ENCODE measurements around the gene NSUN7. TPM values are rescaled to one million over a fixed set of nuclear protein-coding genes. Genes with fewer than 3 reads are reported as not detected.

NSUN7 gene
- polyA plus RNA-seq, 4 donors: 1.1 to 21.7 (median 3.3) TPM

DNA sequence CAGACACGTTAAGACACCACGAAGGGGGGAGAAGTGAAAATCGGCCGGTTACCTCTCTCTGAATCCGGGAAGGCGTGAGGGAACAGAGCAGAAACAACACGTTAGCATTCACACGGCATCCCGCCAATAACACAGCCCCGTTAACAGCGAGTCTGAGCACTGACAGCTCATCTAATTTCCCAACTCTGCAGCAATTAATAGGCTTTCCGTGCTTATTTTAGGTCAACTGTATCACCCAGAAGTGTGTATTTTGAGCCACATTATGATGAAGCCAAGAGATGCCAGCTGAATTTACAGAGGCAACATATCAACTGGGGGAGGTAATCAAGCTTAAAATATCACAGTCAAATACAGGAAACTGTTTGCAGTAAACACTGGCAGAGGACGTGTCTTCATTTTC, 92.6 kb downstream of the NSUN7 start:
- Histone ChIP-seq H3K4me3 (ENCODE audit: low read depth in 1 of 3, low read length in 3 of 3) (no peak overlapping the region), H3K9me3 (ENCODE audit: control insufficient read depth in 2 of 2, insufficient read depth in 1 of 2, low read depth in 1 of 2, low read length in 1 of 2) (no peaks in the 10 kb centered on the region), H3K27me3 (ENCODE audit: control insufficient read depth in 3 of 3, insufficient read depth in 3 of 3, low read length in 3 of 3) (no peaks in the 10 kb centered on the region), H3K36me3 (ENCODE audit: control insufficient read depth in 3 of 3, insufficient read depth in 2 of 3, low read depth in 1 of 3, low read length in 3 of 3) (peaks cover 0 to 4% (median 0%) of the 10 kb centered on the region in 3 donors), H3K4me1 (ENCODE audit: control insufficient read depth in 3 of 3, insufficient read depth in 2 of 3, low read depth in 1 of 3, low read length in 2 of 3) (no peaks in the 10 kb centered on the region), H3K27ac (ENCODE audit: low read depth in 1 of 3, low read length in 2 of 3) (no peak overlapping the region)
- FAIRE-seq (no peak), DNase-seq (no peak)
- 78 to 92% (median 80%) methylated on average over 13 of the region's 13 CpGs for WGBS, 3 donors

DNA sequence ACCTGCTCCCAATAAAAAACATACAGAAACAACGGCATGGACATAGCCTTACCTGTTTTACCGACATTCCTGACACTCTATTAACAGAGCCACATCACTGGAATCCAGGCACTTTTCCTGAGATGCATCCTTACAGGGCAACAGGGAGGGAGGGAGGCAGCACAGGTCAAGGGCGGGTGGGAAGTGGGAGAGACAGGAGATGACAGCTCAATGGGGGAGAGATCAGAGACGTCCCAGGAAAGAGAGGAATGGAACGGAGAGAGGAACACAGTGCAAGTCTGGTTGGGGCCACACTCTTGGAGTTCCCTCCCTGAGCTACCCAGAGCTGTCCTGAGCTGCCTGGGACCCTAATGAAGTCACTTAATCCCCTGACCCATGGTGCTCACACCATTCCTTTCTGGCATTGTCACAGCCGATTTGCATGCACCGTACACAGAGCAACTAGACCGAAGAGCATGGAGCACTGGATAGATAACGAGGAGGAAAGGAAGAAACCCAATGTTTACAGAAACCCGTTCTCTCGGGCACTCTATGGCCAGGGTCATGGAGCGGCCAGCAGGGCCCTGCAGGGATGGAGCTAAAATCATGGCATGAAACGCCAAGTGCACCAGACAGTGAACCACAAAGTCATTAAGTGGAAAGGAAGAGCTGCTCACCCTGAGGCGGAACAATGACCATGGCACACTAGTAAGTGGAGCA, 93.1 kb downstream of the NSUN7 start:
- Histone ChIP-seq H3K4me3 (ENCODE audit: low read depth in 1 of 3, low read length in 3 of 3) (no peak overlapping the region), H3K27me3 (ENCODE audit: control insufficient read depth in 3 of 3, insufficient read depth in 3 of 3, low read length in 3 of 3) (no peaks in the 10 kb centered on the region), H3K36me3 (ENCODE audit: control insufficient read depth in 3 of 3, insufficient read depth in 2 of 3, low read depth in 1 of 3, low read length in 3 of 3) (peaks cover 0 to 4% (median 0%) of the 10 kb centered on the region in 3 donors), H3K27ac (ENCODE audit: low read depth in 1 of 3, low read length in 2 of 3) (no peak overlapping the region), H3K4me1 (ENCODE audit: control insufficient read depth in 3 of 3, insufficient read depth in 2 of 3, low read depth in 1 of 3, low read length in 2 of 3) (no peaks in the 10 kb centered on the region), H3K9me3 (ENCODE audit: control insufficient read depth in 2 of 2, insufficient read depth in 1 of 2, low read depth in 1 of 2, low read length in 1 of 2) (no peaks in the 10 kb centered on the region)
- FAIRE-seq: no peak
- WGBS, 3 donors: 77 to 83% (median 78%) methylated on average over 14 of the region's 14 CpGs
- no peak for DNase-seq

DNA sequence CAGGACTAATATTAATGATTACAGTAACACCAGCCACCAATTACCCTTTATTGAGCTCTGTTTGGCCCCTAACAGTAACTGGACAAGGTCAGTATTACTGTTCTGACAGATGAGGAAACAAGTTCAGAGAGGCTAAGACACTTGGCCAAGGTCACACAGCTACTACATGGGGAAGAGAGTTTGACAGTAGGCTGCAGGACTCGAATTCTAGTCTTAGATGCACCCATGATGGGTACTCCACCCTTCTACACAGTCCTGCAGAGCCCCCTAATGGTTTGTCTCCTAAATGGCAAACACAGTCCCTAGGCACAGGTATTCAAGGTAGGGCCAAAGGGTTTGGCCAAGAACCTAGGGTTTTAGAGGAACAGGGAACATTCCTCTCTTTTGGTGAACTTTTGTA, 93.9 kb downstream of the NSUN7 start:
- no peak for FAIRE-seq
- no peak overlapping the region for H3K27ac ChIP-seq (ENCODE audit: low read depth in 1 of 3, low read length in 2 of 3)

DNA sequence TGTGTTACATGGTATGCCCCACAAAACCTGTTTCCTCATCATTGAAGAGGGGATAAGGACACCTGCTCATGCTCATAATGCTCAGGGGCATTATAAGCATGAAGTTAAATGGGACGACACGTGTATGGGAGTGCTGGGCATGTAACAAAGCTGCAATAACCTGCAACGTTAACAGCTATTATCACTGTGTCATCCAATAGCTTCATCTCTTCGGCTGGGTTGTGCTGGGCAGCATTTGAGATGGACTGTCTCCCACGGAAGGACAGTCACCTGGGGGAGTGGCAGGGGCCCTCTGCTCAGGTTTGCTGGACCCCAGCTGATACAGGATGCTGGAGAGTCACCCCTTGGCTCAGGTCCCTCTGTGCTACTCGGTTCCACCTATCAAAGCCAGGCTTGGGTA, 94.5 kb downstream of the NSUN7 start:
- no peak for DNase-seq
- Histone ChIP-seq H3K4me1 (ENCODE audit: control insufficient read depth in 3 of 3, insufficient read depth in 2 of 3, low read depth in 1 of 3, low read length in 2 of 3) (no peaks in the 10 kb centered on the region), H3K27me3 (ENCODE audit: control insufficient read depth in 3 of 3, insufficient read depth in 3 of 3, low read length in 3 of 3) (no peaks in the 10 kb centered on the region), H3K4me3 (ENCODE audit: low read depth in 1 of 3, low read length in 3 of 3) (no peak overlapping the region), H3K36me3 (ENCODE audit: control insufficient read depth in 3 of 3, insufficient read depth in 2 of 3, low read depth in 1 of 3, low read length in 3 of 3) (peaks cover 0 to 4% (median 0%) of the 10 kb centered on the region in 3 donors), H3K9me3 (ENCODE audit: control insufficient read depth in 2 of 2, insufficient read depth in 1 of 2, low read depth in 1 of 2, low read length in 1 of 2) (no peaks in the 10 kb centered on the region), H3K27ac (ENCODE audit: low read depth in 1 of 3, low read length in 2 of 3) (no peak overlapping the region)
- no peak for FAIRE-seq
- 78 to 86% (median 86%) methylated on average over 6 of the region's 6 CpGs for WGBS, 3 donors

More for the DNA sequence above, 93.9 kb downstream of the NSUN7 start:
- H3K4me3 ChIP-seq (ENCODE audit: low read depth in 1 of 3, low read length in 3 of 3): no peak overlapping the region
- H3K4me1 ChIP-seq (ENCODE audit: control insufficient read depth in 3 of 3, insufficient read depth in 2 of 3, low read depth in 1 of 3, low read length in 2 of 3): no peaks in the 10 kb centered on the region
- peaks cover 0 to 4% (median 0%) of the 10 kb centered on the region in 3 donors for H3K36me3 ChIP-seq (ENCODE audit: control insufficient read depth in 3 of 3, insufficient read depth in 2 of 3, low read depth in 1 of 3, low read length in 3 of 3)
- H3K27me3 ChIP-seq (ENCODE audit: control insufficient read depth in 3 of 3, insufficient read depth in 3 of 3, low read length in 3 of 3): no peaks in the 10 kb centered on the region
- WGBS, 3 donors: 56 to 89% (median 74%) methylated on average over 1 of the region's 1 CpG
- no peak for DNase-seq
- no peaks in the 10 kb centered on the region for H3K9me3 ChIP-seq (ENCODE audit: control insufficient read depth in 2 of 2, insufficient read depth in 1 of 2, low read depth in 1 of 2, low read length in 1 of 2)

DNA sequence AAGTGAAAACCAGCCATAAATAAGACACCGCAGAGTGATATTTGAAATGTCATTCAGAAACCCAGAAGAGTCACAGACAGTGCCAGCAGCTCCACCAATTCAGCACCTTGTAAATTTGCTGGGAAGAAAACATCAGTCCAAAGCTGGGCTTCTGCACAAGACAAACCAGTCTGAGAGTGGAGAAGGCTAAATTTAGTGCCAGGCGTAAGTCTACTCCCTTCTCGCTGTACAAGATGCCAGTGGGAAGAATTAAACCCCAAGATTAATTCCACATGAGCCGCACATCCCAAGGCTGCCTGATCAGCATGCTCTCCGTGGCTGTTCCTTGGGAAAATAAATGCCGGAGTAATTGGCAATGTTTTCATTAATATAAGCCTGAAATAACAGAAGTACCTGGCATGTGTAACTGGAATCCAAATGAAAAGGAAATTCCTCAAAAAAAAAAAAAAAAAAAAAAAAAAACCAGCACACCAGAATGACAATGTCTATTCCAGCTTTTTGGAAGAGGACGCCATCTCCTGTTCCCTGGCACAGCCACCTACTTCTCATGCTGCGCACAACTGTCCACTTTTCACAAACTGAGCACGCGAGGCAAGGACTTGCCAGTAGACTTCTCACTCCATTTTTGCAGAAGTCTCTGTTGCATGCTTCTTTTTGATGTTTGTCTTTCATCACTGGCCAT, 95.5 kb downstream of the NSUN7 start:
- Histone ChIP-seq H3K27ac (ENCODE audit: low read depth in 1 of 3, low read length in 2 of 3) (no peak overlapping the region), H3K4me1 (ENCODE audit: control insufficient read depth in 3 of 3, insufficient read depth in 2 of 3, low read depth in 1 of 3, low read length in 2 of 3) (no peaks in the 10 kb centered on the region), H3K27me3 (ENCODE audit: control insufficient read depth in 3 of 3, insufficient read depth in 3 of 3, low read length in 3 of 3) (no peaks in the 10 kb centered on the region), H3K4me3 (ENCODE audit: low read depth in 1 of 3, low read length in 3 of 3) (no peak overlapping the region), H3K36me3 (ENCODE audit: control insufficient read depth in 3 of 3, insufficient read depth in 2 of 3, low read depth in 1 of 3, low read length in 3 of 3) (peaks cover 0 to 4% (median 0%) of the 10 kb centered on the region in 3 donors), H3K9me3 (ENCODE audit: control insufficient read depth in 2 of 2, insufficient read depth in 1 of 2, low read depth in 1 of 2, low read length in 1 of 2) (no peaks in the 10 kb centered on the region)
- DNase-seq (no peak), FAIRE-seq (no peak)
- WGBS, 3 donors: 91 to 96% (median 94%) methylated on average over 10 of the region's 10 CpGs

DNA sequence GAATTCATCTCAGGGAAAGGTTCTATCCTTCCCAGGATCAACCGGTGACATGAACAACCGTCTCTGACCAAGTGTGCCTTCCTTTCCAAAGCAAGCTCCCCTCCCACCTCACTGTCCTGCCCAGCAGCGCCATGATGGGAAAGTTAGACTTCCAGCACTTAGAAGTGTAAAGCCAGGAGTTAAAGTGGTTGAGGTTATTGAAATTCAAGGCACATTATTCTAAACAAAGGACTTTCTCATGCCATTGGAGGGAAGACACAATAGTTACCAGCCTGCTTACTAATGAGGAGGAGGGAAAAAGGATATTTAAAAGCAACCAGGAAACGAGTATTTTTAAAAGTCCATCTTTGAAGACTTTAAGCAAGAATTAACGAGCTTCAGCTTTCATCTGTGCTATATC, 96.8 kb downstream of the NSUN7 start:
- FAIRE-seq: no peak
- no peak overlapping the region for H3K4me3 ChIP-seq (ENCODE audit: low read depth in 1 of 3, low read length in 3 of 3)
- 86 to 93% (median 91%) methylated on average over 5 of the region's 5 CpGs for WGBS, 3 donors

DNA sequence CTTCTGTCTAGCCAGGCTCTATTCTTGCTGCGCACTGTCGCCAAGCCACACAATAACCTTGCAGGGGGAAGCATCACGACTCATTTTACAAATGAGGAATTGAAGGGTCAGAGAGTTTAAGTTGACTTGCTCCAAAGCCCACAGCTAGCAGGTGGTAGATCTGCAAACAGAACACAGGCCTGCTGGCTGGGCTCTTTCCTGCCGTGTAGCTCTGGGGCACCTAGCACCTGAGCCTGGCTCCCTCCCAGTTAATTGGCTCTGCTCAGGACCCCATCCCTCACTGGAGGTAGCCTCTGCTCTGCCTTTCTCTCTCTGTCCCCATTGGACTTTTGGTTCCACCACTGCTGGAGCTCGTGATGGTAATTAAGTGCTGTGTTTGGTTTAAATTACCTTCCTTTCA, 98.5 kb downstream of the NSUN7 start:
- H3K4me1 ChIP-seq (ENCODE audit: control insufficient read depth in 3 of 3, insufficient read depth in 2 of 3, low read depth in 1 of 3, low read length in 2 of 3): no peaks in the 10 kb centered on the region
- WGBS, 3 donors: 80 to 84% (median 80%) methylated on average over 5 of the region's 5 CpGs
- no peak for FAIRE-seq
- no peak overlapping the region for H3K27ac ChIP-seq (ENCODE audit: low read depth in 1 of 3, low read length in 2 of 3)
- peaks cover 0 to 4% (median 0%) of the 10 kb centered on the region in 3 donors for H3K36me3 ChIP-seq (ENCODE audit: control insufficient read depth in 3 of 3, insufficient read depth in 2 of 3, low read depth in 1 of 3, low read length in 3 of 3)
- no peak overlapping the region for H3K4me3 ChIP-seq (ENCODE audit: low read depth in 1 of 3, low read length in 3 of 3)
- DNase-seq: no peak
- no peaks in the 10 kb centered on the region for H3K9me3 ChIP-seq (ENCODE audit: control insufficient read depth in 2 of 2, insufficient read depth in 1 of 2, low read depth in 1 of 2, low read length in 1 of 2)
- H3K27me3 ChIP-seq (ENCODE audit: control insufficient read depth in 3 of 3, insufficient read depth in 3 of 3, low read length in 3 of 3): no peaks in the 10 kb centered on the region

More for the DNA sequence above, 96.8 kb downstream of the NSUN7 start:
- no peak for DNase-seq
- no peak overlapping the region for H3K27ac ChIP-seq (ENCODE audit: low read depth in 1 of 3, low read length in 2 of 3)
- peaks cover 0 to 4% (median 0%) of the 10 kb centered on the region in 3 donors for H3K36me3 ChIP-seq (ENCODE audit: control insufficient read depth in 3 of 3, insufficient read depth in 2 of 3, low read depth in 1 of 3, low read length in 3 of 3)
- H3K4me1 ChIP-seq (ENCODE audit: control insufficient read depth in 3 of 3, insufficient read depth in 2 of 3, low read depth in 1 of 3, low read length in 2 of 3): no peaks in the 10 kb centered on the region
- no peaks in the 10 kb centered on the region for H3K27me3 ChIP-seq (ENCODE audit: control insufficient read depth in 3 of 3, insufficient read depth in 3 of 3, low read length in 3 of 3)
- no peaks in the 10 kb centered on the region for H3K9me3 ChIP-seq (ENCODE audit: control insufficient read depth in 2 of 2, insufficient read depth in 1 of 2, low read depth in 1 of 2, low read length in 1 of 2)

DNA sequence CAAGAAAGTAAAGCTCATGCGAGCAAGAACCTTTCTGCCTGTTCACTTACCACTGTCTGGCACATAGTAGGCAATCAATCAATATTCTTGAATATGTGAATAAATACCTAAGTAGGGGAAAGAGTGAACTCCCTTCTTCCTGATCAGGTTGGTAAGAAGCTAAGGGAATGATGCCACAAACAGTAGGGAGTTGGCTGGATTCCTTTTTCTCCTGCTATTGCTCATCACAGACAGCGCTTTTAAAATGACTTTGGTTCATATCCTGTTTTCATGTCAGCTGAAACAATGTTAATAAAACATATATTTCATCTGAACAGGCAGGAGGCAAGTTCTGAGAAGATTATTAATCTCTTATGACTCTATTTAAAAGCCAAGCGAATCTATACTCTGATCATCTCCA, 99.2 kb downstream of the NSUN7 start:
- WGBS, 3 donors: 85 to 89% (median 89%) methylated on average over 3 of the region's 3 CpGs
- H3K27ac ChIP-seq (ENCODE audit: low read depth in 1 of 3, low read length in 2 of 3): no peak overlapping the region
- no peak for DNase-seq
- no peaks in the 10 kb centered on the region for H3K9me3 ChIP-seq (ENCODE audit: control insufficient read depth in 2 of 2, insufficient read depth in 1 of 2, low read depth in 1 of 2, low read length in 1 of 2)
- H3K36me3 ChIP-seq (ENCODE audit: control insufficient read depth in 3 of 3, insufficient read depth in 2 of 3, low read depth in 1 of 3, low read length in 3 of 3): peaks cover 0 to 7% (median 0%) of the 10 kb centered on the region in 3 donors
- no peaks in the 10 kb centered on the region for H3K27me3 ChIP-seq (ENCODE audit: control insufficient read depth in 3 of 3, insufficient read depth in 3 of 3, low read length in 3 of 3)
- no peaks in the 10 kb centered on the region for H3K4me1 ChIP-seq (ENCODE audit: control insufficient read depth in 3 of 3, insufficient read depth in 2 of 3, low read depth in 1 of 3, low read length in 2 of 3)
- FAIRE-seq: no peak
- H3K4me3 ChIP-seq (ENCODE audit: low read depth in 1 of 3, low read length in 3 of 3): no peak overlapping the region

All from small intestine (tissue), 7 donors.